NCI-H146 (cell line): ENCODE results near the gene TEX44.

Experiments
- DNase-seq: peaks from one replicate; lab custom pipeline; 2025; lab: John Stamatoyannopoulos, UW

The TEX44 gene

DNA sequence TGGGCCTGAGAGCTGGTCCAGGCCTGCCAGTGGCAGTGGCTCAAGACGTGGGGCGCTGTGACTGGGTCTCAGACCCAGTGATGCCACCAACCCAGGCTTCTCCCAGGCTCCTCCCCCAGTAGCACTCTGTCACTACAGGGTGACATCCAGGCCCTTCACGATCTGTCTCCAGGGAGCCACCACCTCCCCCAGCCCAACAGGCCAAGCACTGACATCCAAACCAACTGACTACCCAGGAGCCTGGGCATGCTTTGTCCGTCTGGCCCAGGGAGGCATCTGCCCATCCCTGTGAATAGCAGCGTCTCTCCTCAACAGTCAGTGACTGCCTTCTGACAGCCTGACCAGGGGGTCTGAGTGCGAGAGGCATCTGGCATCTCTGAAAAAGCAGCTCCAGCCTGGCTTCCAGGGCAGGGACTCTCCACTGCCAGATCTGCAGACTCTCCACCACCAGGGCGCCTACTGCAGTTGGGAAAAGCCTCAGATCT is 13.0 kb downstream of the TEX44 start:
- DNase-seq = no peak

DNA sequence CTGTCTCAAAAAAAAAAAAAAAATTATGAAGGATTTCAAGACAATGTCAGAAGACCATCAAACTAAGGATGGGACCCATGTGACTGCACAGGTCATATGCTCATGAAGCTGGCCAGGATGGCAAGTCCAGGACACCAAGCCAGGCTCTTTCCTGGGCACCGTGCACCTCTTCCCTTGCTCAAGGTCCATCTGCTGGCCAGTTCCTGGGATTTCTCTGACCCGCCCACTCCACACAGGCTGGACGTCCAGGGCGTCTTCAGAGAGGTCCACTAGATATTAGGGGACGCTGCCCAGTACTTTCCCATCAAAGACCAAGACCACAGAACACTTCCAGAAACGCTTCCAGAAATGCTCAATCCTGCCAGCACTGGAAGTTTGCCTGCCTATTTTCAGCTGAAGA is 14.3 kb downstream of the TEX44 start:
- DNase-seq = no peak

DNA sequence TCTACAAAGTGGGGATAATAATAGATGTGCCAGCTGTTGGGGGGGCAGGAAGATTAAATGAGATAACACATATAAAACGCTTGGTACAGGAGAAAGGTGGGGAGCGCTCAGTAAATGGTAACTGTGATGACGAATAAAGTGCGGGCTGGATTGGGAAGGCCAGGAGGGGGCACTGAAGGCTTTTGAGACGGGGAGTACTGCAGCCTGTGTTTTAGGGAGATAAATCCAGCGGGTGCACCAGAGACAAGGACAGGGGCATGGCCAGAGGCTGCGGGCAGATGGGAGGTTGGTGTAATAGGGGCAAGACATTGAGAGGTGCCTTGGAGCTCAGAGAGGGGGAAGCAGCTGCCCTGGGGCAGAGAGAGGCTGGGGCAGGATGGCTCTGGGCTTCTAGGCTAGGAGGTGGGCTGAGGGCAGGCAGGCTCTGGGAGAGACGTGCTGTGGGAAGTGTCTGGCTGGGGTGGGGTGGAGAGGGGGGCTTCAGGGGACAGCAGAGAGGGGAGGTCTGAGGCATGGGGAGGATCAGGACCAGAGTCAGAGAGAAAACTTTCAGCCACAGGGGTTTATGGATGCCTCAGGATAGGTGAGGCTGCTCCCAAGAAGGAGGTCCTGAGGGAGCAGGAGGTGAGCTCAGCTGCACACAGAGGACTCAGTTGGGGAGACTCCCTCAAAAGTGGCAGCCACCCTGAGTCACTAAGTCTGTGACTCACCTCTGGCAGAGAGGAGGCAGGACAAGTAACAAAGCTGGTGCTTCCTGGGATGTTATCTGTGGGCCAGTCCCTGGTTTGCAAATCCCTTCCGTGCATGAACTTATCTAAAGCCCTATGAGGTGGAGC is 18.8 kb downstream of the TEX44 start:
- DNase-seq = no peak

DNA sequence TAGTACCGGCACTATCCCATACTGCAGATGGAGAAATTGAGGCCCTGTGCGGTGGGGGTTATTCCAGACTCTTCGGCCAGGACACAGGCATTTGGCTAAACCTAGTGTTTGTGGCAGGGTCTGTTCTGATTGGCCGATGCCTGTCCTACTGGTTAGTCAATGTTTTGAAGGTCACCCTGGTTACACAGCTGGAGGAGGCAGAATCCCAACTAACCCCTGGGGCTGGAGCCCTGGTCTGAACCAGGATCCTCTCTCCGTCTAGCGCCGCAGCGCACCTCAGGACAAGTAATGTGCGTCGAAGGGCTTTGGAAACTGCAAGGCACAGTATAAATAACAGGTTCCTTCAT is 19.4 kb downstream of the TEX44 start:
- peak; percentile 50 for DNase-seq

DNA sequence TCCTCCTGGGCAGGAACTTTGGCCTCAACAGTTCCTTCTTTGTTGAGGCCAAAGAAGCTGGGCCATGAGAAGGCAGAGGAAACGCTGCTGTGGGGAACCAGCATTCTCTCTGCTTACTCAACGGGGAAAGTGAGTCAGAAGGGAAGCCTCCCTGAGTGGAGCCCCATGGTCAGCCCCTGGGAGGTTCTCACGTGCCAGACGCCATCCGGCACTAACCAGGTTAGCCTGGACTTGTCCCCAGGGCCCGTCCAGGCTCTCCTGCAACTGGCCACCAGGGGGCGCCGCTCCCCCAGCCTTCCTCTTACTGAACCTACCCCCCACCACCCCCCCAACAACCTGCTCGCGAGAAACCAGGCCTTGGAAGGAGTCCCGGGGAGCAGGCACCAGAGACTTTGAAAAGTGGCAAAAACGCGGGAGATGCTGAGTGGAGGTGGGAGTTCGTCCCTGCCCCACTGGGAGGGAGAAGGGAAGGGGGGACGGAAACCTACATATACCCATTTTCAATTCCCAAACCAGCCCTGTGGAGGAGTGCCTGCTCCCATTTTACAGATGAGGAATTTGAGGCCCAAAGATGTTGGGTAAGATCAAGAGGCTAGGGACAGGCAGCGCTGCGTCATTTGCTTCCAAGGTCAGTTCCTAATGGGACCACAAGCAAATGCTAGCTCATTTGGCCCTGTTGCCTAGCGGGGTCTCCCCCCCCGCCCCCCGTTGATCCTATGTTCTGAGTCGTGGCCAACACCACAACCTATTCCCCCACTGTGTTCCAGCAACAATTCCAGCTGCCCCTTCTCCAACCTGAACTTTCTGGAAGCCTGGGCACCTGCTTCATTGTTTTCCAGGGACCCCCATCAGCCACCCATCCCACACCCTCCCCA is 20.0 kb downstream of the TEX44 start:
- DNase-seq = peak; percentile 82

DNA sequence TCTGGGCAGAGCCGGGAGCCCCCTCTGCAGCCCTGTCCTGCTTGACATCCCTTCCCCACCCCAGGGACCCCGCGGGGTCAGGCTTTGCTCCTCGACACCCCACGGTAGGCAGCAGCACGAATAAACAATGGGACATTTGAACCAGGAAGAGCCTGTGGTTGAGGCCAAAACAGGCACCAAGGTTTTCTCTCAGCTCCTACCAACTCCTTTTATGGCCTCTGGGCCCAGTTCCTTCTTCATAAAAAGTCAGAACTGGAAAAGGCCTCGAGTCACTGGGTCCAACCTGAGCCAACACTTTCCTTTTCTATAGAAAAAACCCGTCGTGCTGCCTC is 20.6 kb downstream of the TEX44 start:
- no peak for DNase-seq

DNA sequence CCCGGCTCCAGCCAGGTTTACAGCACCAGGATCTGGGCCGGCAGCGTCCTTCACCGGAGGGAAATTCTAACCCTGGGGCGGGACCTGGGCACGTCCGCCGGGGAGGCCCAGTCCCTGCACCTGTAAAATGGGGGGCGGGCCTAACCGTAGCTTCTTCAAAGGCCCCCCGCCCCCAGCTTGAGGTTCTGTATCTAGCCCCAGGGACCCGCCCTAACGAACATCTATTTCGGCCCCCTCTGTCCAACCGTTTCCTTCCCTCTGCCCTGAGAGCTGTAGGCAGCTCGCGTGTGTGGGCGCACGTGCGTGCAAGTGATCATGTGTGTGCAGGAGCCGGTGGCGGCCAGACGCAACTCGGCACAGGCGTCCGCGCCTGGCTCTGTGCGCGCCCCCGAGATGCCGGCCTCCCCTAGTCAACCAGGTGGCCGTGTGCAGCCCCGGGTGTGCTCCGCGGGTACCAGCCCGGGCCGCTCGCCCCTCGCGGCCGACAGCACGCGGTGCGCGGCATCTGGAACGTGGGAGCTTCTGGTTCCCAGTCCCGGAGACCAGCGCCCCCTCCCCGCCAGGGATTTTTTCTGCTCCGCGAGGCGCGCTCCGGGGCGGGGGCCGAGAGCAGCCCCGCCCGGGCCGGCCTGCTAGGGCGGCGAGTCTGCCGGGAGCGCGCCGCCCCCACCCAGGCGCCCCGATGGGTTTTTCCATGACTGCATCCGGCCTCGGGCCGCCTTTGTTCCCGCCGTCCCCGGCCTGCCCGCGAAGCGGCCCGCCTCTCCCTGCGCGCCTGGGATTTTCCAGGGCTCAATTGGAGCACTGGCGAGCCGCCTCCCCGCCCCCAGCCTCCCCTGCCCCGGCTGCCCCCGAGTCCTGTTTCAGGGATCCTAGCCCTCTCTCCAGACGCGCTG is 21.2 kb downstream of the TEX44 start:
- peak; percentile 93 for DNase-seq

DNA sequence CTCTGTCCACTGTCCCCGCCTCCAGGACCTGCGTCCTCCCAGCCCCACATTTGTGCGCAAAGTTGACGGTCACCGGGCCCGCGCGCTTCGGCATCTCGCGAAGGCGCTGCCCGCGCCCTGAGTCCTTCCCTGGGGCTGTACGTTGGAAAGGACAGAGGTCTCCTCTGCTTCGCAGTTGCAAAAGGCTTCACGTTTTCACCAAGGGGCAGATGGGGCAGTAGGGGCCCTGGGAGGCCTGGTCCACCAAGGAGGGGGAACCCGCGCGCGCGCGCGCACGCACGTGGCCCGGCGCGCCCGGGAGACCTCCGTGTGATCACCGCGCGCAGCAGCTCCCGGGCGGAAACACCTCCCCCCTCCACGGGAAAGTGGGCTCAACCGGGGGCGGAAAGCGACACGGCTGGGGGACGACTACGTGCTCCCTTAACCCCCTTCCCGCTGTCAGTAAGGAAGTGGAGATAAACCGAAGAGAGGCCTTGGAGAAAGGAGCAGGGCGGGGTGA is 21.9 kb downstream of the TEX44 start:
- DNase-seq = no peak

DNA sequence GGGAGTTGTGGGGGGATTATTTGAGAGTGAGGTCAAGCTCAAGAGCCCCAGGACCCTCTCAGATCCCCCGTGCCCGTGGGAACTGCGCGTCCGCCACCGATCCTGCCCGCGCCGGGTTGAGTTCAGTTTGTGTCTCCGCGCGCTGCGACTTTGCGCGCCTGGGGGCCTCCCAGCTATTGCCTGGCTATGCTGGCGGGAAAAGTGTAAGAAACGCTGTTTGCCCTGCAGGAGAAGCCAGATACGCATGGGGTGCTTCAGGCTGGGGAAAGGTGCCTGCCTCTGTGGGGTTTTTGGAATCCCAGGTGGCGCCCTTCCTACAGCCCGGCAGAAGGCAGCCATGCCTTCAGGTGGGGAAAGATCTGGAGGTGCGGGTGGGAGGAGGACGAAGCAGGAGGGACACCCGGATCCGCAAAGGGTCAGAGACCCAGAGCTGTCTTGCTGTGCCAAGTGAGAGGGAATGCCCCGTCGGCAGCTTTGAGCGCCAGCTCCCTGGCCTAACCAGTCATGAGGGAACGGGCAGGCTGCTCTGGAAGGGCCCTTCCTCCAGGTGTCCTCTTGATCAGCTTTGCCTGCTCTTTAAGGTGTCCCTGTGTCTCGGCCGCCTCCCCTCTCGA is 22.5 kb downstream of the TEX44 start:
- no peak for DNase-seq

DNA sequence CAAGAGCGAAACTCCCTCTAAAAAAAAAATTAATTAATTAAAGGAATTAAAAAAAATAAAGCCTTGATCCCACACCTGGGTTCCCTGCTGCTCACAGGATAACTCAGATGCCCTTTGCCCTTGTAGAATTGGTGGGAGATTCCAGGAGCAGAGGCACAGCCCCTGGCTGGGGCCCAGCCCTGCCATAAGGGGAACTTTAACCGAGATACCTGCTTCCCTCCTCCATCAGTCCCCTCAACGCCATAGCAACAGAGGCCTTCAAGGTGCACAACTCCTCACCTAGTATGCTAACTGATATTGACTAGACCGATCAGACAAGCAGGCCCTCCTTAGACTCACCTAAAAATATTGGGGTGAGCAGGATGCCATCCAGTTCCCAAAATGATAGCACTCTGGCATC is 23.6 kb downstream of the TEX44 start:
- DNase-seq = no peak

DNA sequence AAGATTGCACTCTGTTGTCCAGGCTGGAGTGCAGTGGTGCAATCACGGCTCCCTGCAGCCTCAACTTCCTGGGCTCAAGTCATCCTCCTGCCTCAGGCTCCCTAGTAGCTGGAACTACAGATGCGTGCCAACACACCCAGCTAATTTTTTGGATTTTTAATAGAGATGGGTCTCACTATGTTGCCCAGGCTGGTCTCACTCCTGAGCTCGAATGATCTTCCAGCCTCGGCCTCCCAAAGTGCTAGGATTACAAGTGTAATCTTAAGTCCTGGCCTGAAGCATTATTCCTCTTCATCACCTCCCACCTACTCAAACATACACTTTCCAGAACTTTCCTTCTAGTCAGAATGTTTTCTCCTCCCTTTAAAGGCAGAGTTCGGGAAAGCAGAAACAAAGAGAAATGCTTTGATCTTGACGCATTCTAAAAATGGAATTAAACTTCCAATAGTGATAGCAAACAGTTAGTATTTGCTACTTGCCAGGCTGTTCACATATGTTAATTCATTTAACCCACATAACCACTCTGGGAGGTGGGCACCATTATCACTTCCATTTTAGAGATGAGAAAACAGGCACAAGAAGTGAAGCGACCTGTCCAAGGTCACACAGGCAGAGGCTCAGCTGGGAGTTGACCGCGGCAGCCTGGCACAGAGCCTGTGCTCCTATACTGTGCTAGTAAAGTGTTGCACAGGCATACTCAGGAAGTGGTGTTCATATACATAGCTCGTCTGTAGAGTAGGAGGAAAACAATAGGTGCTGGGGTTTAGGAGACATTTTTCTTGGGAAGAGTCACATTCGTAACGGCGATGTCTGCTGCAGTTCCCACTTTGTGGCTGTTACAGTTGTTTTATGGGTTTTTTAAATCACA is 24.6 kb downstream of the TEX44 start:
- no peak for DNase-seq

DNA sequence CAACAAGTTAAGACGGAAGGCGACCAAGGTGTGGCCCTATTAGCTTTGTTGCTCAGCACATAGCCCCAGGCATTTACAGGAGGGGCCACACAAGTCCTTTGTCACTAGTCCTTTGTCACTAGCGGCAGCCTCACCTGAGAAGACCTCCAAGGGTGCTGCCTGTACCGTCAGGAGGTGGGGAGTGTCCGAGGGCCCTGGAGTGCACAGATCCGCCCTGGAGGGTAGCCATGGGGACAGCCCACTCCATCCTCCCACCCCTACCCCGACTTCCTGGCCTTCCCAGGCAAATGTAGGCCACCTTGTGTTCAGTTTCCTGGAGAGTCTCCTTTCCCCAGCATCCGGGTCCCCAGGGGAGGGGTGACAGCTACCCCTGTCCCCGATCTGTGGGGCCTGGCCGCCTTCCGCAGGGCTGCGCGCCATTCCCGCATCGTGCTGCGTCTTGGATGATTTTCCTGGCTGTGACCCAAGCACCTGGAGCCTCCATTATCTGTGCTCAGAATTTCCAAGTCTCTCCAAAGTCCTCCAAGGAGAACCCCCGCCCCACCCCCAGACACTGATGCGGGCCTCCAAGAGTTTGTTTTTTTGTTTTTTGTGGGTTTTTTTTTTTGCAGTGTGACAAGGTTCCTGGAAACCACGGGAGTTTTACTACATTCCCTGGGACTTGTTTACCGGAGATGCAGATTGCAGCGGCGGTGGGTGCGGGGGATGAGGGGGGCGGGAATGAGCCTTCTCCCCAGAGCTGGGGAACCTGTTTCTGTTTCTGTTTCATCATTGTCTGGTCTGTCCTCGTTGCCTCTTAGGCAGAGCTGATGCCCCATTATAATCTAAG is 28.6 kb downstream of the TEX44 start:
- DNase-seq = peak; percentile 96

DNA sequence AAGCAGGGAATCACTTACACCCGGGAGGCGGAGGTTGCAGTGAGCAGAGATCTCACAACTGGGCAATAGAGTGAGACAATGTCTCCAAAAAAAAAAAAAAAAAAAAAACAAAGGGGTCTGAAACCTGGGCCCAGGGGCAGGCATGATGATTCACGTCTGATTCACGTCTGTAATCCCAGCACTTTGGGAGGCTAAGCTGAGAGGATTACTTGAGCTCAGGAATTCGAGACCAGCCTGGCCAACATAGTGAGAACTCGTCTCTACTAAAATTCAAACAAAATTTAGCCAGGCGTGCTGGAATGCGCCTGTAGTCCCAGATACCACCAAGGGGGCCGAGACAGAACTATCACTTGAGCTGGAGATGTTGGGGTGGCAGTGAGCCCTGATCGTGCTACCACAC is 30.3 kb downstream of the TEX44 start:
- DNase-seq = no peak

DNA sequence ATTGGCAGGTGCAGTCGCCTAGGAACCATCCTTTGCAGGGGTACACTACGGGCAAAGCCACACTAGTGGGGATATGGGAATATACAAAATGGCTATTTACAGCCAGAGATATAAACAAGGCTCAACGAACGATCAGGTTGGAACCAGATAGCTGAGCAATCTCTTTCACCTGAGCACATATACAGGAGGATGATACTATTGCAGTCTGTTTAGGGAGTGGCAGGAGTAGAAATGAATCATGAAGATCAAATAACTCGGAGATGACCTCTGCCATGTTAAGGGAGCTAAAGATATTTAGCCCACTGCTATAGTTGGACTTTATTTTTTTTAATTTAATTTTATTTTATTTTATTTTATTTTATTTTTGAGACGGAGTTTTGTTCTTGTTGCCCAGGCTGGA is 33.8 kb downstream of the TEX44 start:
- DNase-seq = no peak

DNA sequence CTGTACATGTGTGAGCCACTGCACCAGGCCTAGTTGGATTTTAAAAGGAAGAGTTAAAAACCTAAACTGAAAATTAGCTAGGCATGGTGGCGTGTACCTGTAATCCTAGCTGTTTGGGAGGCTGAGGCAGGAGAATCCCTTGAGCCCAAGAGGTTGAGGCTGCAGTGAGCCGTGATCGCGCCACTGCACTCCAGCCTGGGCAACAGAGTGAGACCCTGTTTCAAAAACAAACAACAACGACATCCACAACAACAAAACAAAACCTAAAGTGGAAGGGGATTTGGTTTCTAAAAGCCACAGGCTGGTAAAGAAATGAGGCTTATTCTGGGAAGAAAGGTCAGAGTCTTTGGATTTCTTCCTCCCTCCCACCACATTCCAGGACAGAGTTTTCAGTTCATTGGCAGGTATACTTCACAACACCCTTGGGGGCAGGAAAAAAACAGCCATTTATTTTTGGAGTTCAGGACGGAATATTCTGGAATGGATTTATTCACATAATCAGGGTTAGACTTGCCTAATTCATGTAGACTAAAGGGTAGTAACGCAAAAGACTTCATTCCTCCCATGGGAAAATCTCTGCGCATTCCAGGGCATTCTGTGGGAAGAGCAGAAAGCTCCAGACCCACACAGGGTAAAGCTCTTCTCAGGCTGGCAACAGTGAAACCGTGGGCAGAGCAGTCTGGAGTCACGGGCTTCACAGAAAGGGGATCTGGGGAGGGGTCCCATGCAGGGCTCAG is 34.9 kb downstream of the TEX44 start:
- no peak for DNase-seq

DNA sequence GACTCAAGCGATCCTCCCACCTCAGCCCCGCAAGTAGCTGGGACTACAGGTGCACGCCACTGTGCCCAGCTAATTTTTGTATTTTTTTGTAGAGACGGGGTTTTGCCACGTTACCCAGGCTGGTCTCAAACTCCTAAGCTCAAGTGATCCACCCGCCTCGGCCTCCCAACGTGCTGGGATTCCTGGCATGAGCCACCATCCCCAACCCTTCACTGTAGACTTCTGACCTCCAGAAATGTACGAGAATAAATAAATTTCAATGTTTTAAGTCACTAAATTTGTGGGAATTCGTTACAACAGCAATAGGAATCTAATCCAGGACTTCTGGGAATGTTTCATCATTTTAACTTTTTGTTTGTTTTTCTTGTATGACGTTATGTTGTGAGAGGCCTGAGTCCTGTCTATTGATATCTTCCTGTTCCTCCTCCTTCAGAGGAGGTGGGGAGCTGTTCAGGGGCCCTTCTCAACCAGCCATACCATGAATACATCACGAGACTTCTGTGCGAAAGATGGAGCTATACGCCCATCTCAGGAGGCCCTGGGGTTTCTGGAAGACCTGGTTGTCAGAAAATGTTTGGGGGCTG is 40.0 kb downstream of the TEX44 start:
- no peak for DNase-seq

DNA sequence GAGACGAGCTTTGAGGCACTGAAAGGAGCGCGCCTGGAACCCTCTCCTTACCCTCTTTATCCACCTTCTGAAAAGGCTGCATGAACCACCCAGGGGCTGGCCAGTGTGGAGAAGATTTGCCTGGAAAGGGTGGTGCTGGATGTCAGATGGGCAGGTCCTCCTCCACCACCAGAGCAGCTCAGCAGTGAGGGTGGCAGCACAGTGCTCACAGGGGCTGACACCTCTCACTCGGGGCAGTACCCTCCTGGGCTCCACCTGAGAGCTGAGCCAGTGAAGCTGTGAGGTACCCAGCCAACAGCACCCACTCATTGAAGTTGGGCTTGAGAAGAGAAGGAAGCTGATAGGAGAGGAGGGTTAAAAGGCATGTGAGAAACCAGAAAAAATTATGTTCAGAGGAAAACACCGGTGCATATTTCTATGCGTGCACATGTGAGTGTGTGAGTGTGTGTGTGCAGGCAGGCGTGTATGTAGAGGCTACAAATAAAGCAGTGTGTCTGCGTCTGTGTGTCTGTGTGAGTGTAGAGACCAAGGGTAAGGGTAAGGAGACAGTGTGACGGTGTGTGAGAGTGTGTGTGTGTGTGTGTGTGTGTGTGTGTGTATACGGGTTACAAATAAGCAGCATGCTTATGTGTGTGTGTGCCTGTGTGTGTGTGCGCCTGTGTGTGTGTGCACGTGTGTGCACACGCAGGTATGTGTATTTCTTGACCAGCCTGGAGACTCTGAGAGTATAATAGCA is 40.7 kb downstream of the TEX44 start:
- no peak for DNase-seq

DNA sequence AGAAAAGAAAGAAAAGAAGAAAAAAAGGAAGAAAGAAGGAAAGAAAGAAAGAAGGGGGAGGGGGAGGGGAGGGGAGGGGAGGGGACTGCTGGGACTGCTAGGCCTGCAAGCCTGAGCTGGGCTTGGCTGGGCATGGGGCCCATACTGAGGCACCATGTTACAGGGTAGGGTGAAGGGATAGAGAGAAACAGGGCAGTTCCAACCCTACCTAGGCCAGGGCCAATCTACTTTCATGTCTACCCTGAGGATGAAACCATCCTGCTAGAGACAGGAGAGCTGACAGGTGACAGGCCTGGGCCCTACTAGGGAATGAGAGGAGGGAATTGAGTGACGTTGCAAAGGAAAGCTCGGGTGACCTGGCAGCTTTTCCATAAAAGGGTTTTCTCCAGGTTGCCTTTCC is 41.7 kb downstream of the TEX44 start:
- no peak for DNase-seq
